Activated naive CD4-positive, alpha-beta T cell treated with Interleukin-2 at 50 U/mL for 16 hours (primary cell): ENCODE measurements around the gene CCDC6.
"Not testable (repeated sequence)": the region's sequence is repeated elsewhere in the genome, so short reads cannot be mapped to it uniquely, and the experiment has no call there.

ENCODE experiments used
- DNase-seq: peaks from one replicate; pipeline ENCODE4 v3.0.0-alpha.2; 2020

The CCDC6 gene

DNA sequence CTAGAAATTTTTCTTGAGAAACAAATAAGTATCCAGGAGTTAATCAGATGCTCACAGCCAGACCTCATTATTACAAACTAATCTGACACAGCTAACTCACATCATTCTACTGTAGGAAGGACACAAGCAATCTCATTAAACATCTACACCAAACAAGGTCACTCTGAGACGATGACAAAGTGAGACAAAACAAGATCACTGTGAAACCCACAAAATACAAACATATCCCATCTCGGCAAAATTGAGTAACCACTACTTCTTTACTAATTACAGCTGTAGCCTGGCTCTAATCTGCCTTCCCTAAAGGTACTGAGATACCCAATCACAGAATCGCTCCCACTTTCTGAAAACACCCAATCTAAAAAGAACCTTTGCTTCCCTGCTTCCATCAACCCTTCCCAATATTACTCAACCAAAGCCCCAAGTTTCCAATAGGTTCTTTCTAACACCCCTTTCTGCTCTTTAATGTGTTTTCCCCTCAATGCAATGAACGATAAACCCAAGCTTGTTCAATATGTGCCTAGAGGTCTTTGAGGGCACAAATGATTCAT lies 26.9 kb downstream of the CCDC6 start:
- DNase-seq: no peak

DNA sequence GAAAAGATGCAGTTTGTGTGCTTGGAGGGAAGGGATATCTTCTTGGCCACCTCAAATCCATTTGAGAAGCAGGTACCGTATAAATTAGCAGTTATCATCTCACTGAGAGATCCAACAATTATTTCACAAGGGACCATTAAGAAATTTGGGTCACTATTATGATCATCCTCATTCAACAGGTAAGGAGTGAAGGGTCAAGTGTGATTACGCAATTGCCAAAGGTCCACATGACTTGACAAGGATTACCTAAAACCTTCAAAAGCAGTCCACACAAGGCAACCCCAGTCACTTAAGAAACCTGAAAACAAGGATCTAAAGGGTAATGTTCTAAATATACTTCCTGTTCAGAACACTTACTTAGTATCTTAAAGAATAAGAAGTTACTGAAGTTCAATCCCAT lies 27.4 kb downstream of the CCDC6 start:
- DNase-seq: no peak

DNA sequence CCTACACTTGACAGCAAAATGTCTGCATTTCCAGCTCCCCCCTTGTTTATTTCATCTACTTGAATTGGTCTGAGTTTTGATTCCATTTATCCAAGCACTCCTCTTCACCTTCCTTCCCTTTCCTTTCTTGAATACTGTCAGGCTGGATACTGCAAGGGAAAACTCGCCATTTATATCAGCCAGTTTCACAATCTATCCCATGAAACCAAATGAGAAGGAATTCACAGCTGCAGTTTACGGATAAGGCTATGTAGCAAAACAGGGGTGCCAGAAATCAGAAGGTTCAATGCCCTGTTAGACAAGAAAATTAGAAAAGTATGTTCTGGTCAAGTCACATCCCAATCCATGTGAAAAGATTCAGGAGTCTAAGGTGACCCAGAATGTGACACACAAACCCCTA lies 28.1 kb downstream of the CCDC6 start:
- no peak for DNase-seq

DNA sequence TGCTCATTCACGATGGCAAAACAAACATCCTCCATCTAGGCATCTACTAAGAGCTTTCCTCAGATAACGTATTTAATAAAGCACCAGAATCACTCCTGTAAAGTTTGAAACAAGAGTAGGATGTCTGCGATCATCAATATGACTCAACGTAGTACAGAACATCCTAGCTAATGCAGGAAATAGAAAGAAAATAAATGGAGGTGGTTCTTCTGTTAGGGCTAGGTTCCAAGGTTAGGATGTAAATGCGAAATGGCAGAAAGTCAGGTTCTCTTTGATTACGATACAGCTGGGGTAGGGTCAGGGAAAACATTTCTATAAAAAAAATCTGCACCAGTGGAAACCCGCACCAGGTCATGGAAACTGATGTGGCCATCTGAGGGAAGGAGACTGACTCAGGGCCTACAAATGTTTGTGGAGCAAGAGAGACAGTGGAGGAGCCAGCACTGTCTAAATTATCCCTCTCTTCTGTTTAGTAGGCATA lies 29.1 kb downstream of the CCDC6 start:
- no peak for DNase-seq

DNA sequence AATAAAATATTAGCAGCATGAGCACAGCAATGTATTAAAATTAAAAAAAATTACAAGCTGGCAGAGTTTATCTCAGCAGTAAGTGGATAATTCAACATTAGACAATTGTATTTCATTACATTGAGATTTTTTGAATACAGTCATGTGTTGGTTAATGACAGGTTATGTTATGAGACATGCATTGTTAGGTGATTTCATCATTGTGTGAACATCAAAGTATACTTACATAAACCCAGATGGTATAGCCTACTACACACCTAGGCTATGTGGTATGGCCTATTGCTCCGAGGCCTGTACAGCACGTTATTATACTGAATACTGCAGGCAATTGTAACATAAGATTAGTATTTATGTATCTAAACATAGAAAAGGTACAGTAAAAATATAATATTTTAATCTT lies 29.7 kb downstream of the CCDC6 start:
- DNase-seq: no peak

DNA sequence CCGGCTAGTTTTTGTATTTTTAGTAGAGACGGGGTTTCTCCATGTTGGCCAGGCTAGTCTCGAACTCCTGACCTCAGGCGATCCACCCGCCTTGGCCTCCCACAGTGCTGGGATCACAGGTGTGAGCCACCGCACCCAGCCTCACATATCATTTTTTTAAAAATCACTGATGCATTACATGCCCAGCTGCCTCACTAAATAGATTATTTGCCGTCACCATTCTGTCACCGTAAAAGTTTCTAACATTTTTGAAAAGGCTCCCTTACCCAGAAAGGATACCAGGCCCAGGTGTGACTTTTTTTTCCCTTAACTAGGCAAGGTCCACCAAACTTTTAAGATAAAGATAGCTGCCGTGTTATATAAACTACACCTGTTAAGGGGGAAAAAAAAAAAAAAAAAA lies 30.1 kb downstream of the CCDC6 start:
- not testable (repeated sequence) for DNase-seq

DNA sequence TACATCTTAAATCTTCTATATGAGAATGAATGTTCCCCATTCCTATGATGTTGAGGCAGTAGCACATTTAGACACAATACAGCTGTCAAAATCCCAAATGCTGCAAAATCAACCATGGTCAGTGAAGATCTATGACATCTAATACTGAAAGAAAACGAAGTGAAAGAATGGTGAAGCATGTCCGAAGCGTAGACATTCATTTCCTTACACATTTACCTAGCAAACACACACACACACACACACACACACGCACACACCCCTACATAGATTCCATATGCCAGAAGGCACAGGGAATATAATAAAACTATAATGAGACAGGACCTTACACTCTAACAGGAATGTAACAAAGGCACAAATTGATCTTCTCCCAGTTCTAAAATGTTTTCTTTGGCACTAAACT lies 32.5 kb downstream of the CCDC6 start:
- no peak for DNase-seq

DNA sequence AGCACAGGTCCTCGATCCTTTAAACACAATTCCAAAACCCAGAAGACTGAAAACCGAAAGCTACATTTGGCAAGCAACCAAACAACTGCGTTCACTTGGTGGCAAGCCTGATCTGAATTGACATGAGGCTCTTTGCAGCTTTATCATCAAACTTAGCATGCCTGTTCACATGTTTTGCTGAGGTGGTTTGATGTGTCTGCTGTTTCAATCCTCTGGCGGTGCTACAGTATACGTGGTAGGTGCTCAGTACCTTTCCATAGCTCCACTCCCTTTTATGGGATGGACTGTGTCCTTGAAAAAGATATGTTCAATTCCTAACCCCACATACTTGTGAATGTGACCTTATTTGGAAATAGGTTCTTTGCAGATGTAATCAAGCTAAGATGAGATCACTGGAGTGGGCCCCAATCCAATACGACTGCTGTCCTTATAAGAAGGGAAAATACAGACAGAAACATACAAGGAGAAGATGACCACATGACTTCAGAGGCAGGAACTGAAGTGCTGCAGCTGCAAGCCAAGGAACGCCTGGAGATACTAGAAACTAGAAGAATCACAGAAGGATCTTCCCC lies 33.4 kb downstream of the CCDC6 start:
- DNase-seq: no peak

DNA sequence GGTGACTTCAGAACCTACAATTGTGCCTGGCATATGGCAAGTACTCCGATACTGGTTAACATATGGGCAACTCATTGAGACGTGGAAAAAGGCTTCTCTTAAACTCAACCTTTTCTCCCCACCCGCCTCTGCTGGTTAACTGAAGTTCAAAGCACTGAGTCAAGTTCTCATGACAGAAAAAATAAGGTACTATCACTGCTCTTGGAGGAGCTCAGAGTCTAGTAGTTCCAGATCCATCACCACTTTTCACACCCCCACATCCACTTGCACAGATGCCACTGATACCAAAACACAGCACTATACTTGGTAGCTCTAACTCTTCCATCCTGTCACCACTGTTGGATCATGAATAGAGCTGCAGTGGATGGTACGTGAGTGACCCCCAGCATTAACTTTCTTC lies 36.2 kb downstream of the CCDC6 start:
- DNase-seq: no peak

DNA sequence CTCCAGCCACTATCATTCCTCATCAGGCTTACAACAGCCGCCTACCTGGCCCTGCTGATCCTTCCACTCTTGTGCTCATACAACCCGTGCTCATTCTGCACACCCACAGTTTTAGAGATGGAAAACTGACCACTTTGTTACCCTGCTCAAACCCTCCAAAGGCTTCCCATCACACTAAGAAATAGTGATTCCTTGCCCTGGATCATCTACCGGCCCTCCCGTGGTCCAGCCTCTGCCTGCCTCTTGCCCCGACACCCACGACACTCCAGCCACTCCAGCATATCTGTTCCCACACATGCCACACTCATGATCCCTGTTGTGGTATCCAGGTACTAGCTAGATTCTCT lies 36.8 kb downstream of the CCDC6 start:
- DNase-seq: no peak

DNA sequence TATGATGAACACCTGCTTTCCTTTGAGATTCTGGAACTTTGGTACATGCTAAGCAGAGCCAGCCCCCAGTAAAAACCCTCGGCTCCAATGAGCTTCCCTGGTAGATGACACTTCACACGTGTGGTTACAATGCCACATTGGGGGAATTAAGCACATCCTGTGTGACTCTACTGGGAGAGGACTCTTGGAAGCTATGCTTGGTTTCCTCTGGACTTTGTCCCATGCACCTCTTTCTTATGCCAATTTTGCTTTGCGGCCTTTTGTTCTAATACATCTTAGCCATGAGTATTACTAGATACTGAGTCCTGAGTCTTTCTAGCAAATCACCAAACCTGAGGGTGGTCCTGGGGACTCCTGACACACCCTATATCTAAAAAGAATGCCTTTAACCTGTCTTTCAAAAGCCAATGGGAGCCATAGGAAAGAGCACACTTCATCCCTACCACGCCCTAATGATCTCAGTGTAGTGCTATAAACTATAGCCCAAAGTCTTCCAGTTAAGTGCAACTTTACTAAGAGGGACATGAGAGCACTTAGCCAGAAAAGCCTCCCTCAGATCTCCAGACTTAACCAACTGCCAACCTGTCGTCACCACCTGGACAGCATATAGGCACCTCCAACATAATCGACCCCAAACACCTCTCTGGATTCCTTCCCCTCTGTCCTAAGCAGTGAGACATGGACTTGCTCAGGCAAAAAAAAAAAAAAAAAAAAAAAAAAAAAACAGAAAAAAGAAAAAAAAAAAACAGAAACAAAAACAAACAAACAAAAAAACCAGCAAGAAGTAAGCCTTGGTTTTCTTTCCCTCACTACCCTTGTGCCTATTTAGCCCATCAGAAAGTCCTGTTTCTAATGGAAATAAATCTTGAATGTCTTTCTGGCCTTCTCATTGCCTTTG lies 37.4 kb downstream of the CCDC6 start:
- no peak for DNase-seq

DNA sequence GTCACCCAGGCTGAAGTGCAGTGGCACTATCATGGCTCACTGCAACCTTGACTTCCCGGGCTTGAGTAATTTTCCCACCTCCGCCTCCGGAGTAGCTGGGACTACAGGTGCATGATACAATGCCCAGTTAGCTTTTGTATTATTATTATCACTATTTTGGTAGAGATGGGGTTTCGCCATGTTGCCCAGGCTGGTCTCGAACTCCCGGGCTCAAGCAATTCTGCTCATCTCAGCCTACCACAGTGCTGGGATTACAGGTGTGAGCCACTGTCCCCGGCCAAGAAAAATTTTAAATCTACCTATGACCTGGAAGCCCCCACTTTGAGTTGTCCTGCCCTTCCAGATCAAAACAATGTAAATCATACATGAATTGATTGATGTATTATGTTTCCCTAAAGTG lies 38.8 kb downstream of the CCDC6 start:
- DNase-seq: no peak

DNA sequence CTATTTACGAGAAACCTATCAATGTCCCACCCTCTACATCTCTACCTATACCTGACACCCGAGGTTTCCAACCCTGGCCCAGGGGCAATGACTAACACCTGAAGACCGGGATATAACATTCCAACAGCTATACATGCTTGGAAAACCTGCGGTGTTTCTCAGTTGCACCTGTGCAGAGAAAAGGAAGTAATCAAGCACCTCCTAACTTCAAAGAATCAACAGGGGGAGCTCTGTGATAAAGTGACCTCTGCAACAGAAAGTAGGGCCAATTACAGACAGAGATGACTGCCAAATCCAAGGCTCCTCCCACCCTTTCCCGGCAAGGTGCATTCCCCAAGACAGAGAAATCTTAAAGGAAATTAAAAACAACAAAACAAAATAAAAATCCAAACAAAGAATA lies 41.3 kb downstream of the CCDC6 start:
- no peak for DNase-seq

DNA sequence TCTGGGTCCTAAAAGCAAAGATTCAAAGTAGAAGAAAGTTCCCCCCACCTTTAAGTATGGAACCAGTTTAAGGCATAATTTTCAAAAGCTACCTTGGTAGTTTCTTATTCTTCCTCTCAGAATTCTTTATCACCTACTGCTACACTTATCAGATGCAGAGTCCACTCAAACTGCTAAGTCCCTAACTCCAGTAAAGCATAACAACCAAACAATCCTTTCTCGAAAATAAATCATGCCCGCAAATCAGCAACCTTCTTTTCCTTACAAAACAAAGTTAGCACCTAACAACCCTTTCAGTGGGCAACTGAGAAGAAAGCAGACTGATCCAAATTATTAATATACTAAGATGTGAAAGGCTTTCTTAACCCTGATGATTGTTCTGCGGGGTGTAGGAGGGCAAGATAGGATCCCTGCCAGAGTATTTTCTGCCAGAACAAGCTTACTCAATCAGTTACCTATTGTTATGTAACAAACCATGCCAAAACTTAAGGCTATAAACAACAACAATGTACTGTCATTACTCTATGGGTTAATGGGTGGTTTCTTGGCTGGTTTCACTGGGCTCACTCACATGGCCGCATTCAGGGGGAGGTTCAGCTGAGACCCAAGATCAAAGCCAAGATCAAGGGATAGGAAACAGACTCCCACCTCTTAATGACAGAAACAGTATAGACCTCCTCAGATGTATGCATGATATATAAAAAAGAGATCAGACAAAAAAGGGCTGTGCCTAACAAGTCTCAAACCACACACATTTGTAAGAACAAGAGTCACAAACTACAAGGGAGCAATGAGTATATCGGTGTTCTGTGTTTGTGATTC lies 42.0 kb downstream of the CCDC6 start:
- peak; percentile 16 for DNase-seq

DNA sequence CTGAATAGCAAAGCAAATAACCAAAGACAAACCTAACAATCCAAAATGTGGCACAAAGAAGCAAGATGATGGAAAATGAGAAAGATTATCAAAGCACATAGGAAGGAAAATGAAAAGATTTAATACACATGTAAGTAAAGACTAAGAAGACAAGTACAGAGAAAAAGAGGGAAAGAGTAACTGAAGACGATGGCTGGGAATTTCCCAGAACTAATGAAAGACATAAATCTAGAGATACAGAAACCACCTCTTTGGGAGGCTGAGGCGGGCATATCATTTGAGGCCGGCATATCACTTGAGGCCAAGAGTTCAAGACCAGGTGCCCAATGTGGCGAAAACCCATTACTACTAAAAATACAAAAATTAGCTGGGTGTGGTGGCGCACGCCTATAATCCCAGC lies 46.8 kb downstream of the CCDC6 start:
- DNase-seq: no peak

DNA sequence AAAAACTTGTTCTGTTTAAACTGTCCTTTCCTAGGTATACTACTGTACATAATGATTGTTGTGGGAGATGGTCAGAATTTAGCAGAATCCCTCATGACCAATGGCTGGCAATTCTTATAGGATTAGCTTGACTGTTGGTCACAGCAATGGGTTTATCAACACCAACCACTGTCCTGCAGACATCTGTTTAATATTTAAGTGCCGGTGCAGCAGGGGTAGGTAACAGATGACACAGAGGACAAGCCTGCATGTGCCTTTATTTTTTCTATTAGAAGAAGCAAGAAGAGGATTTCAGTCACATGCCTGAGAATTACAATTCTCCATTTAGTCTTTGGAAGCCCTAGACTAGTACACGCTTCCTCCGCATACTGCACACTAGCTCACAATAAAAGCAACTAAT lies 48.4 kb downstream of the CCDC6 start:
- no peak for DNase-seq

DNA sequence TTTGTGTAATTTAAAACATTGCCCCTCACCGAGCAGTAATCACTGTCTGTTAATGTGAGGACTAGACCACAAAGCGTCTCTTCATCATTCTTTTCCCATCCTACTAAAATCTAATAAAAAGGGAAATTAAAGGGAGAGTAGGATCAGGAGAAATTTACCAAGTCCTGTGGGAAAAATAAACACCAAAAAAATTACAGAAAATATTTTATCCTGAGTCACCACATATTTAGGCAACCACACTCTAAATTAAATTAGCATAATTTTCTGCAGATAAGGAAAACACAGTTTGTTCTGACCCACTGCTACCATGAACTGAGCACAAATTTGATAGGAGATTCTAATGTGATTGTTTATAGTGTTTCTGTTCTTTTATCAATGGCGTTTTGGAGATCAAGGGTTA lies 49.3 kb downstream of the CCDC6 start:
- no peak for DNase-seq

DNA sequence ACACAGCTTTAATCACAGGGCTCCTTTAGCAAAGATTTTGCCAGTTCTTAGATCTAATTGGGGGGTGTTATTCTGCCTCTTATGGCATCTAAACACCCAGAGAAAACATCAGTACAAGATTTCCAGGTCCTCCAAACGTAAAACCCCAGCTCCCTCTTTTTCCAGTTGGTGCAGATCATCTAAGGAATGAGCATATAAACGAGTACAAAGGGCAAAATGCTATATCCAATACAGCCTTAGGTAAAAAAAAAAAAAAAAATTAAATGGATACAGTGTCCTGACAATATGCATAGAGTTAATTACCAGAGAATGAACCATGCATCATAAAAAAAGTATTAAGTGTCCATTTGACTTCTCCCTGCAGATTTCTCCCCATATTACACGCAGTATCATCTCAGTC lies 50.3 kb downstream of the CCDC6 start:
- no peak for DNase-seq

DNA sequence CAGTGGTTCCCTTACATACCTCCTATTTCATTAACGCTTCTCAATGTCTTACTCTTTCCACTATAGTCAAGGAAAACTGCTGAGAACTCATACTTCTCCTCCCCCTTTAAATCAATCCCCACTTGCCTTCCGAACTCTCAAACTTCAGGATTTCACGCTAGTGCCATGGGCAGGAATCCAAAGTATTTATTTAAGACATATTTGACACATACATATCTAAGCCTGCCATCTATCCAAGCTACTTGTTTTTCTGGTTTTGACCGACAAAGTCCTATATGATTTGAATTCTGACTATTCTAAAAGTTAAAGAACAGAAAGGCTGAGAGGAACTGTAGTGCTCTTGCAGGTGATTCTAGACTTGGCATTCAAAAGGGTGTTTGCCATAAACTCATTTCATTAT lies 51.8 kb downstream of the CCDC6 start:
- DNase-seq: no peak

DNA sequence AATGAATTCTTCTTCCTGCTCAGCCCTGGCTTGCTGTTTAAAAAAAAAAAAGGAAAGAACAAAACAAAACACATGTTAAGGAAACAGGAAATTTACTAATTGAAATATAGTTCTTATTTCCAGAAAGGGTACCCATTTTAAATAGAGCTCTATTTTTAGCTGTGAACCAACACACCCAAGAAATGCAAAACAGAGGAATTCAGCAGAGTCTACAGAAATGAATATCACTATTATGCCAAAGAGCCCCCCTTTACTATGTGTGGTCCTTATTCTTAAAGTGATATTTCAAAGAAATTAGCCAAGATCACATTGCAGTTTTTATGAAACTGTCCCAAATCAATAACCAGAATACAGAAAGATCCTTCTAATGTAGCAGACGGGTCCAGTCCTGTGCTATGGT lies 53.7 kb downstream of the CCDC6 start:
- DNase-seq: no peak

DNA sequence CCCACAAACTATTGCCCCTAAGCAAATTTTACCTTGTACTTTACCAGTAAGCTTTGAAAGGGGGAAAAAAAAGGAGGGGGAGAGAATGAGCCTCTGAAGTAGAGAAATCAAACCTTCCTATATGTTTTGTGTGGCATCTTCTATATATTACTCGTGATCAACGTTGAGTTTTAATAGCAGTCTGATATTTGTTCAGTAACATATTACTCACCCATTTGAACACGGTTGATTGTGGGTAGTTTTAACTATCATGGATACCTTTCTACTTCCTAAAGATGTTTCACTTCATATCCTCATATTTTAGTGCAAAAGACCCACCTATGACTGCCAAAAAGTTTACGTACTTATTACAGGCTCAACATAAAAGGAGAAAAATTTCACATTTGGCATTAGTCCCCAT lies 54.5 kb downstream of the CCDC6 start:
- DNase-seq: no peak

DNA sequence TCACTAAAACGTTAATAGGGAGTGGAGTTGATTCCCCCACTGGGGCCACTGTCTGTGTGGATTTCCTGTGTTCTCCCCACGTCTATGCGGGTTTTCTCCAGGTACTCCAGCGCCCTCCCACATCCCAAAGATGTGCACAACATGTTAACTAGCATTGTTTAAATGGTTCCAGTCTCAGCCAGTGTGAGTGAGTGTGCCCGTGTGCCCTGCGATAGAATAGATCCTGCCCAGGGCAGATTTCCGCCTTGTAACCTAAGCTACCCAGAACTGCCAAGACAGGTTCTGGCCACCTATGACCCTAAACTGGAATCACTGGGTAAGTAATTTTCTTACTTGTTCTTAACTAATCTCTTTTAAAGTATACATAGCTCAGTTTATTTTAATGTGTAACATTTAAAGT lies 58.5 kb downstream of the CCDC6 start:
- DNase-seq: no peak

DNA sequence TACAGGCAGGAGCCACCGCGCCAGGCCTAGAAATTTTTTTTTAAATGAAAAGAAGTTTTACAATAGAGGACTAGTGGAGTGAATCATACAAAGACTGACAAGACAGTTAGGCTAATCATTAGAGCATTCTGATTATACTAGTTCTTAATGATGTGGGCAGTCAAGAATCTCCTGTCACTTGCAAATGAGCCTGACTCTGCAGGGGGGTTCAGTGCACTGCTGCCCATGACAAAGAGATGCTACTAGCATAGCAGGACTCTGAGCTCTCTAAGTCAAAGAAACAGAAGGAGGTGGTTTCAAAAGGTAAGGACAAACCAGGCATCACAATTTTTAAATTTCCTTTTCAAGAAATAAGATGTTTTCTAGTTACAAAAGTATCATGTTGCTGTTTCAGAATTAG lies 59.0 kb downstream of the CCDC6 start:
- DNase-seq: no peak

DNA sequence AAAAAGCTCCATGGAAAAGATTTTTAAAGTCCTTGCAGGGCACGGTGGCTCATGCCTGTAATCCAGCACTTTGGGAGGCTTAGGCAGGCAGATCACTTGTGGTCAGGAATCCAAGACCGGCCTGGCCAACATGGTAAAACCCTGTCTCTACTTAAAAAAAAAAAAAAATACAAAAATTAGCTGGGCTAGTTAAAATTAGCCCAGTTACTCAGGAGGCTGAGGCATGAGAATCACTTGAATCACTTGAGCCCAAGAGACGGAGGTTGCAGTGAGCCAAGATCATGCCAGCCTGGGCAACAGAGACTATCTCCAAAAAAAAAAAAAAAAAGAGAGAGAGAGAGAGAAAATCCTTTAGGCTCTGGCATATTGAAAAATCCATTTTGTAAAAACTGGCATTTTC lies 61.9 kb downstream of the CCDC6 start:
- DNase-seq: no peak
